NCI-H128 (cell line): ENCODE measurements around the gene FREY1.

Experiments used
- DNase-seq: peaks from one replicate; lab custom pipeline; 2025; ENCODE audit not compliant: unreplicated experiment; lab: John Stamatoyannopoulos, UW

FREY1 gene

GRCh38 chr11:45895553-45896259, 11.4 kb downstream of the FREY1 start:
- no peak for DNase-seq

GRCh38 chr11:45894555-45895247, 12.4 kb downstream of the FREY1 start:
- no peak for DNase-seq

GRCh38 chr11:45892856-45893255, 14.2 kb downstream of the FREY1 start:
- DNase-seq = no peak

- DNase-seq = no peak
Observed at GRCh38 chr11:45890886-45891550, 16.1 kb downstream of the FREY1 start.

- DNase-seq = no peak
Observed at GRCh38 chr11:45889966-45890365, 17.1 kb downstream of the FREY1 start.

- no peak for DNase-seq
Observed at GRCh38 chr11:45889555-45889954, 17.5 kb downstream of the FREY1 start.

- no peak for DNase-seq
Observed at GRCh38 chr11:45887587-45887986, 19.5 kb downstream of the FREY1 start.

- no peak for DNase-seq
Observed at GRCh38 chr11:45886816-45887520, 20.1 kb downstream of the FREY1 start.

GRCh38 chr11:45885921-45886721, 20.9 kb downstream of the FREY1 start:
- DNase-seq = no peak

GRCh38 chr11:45885274-45885920, 21.7 kb downstream of the FREY1 start, which contains the start of gene MAPK8IP1:
Gene MAPK8IP1, plus strand, starts transcription at chr11:45885651. Its CDS starts 170 bp downstream, at chr11:45885821.
- DNase-seq = no peak

- DNase-seq = no peak
Observed at GRCh38 chr11:45884596-45885185, 22.4 kb downstream of the FREY1 start.

GRCh38 chr11:45881708-45882368, 25.2 kb downstream of the FREY1 start:
- no peak for DNase-seq

- no peak for DNase-seq
Observed at GRCh38 chr11:45880772-45881570, 26.1 kb downstream of the FREY1 start.

- no peak for DNase-seq
Observed at GRCh38 chr11:45879803-45880686, 27.0 kb downstream of the FREY1 start.

- no peak for DNase-seq
Observed at GRCh38 chr11:45877845-45878244, 29.2 kb downstream of the FREY1 start.

GRCh38 chr11:45877221-45877620, 29.9 kb downstream of the FREY1 start:
- no peak for DNase-seq

GRCh38 chr11:45876401-45876800, 30.7 kb downstream of the FREY1 start:
- no peak for DNase-seq
